Sigmoid colon (tissue), 3 donors: Measurements from ENCODE around the gene SMYD4.

ENCODE experiments used
- CTCF ChIP-seq, 4 experiments: fragments of 450-650 bp in 3 of 4; fragments of 200-600 bp in 1 of 4; IDR thresholded peaks; one replicate each; pipeline ENCODE4 v1.5.1; 2016 to 2019; ENCODE audit warnings: antibody characterized with exemption in 4 of 4, mild to moderate bottlenecking in 3 of 4, moderate library complexity in 2 of 4
- POLR2A ChIP-seq, 2 donors: fragments of 450-650 bp; IDR thresholded peaks; one replicate each; pipeline ENCODE4 v1.6.1; 2016; ENCODE audit warnings: antibody characterized with exemption in 2 of 2, mild to moderate bottlenecking in 2 of 2, moderate library complexity in 2 of 2

GRCh38 chr17:1752425-1753262 is 77.1 kb downstream of the SMYD4 start:
- TF ChIP-seq CTCF (IDR thresholded peaks at IDR 0.05) (no peak), POLR2A (IDR thresholded peaks at IDR 0.05) (no peak)
